22Rv1 (cell line): Measurements from ENCODE around the gene CD180.

ENCODE experiments used
- H3K27ac ChIP-seq: fragments of 450-650 bp; 2 replicates; pipeline ENCODE4 v1.5.1; 2017
- ZFX ChIP-seq: fragments of 450-650 bp; IDR thresholded peaks from 2 replicates; pipeline ENCODE4 v1.6.1; 2017; ENCODE audit warnings: antibody characterized with exemption, borderline replicate concordance
- TF ChIP-seq, protein P1 (sequence below): fragments of 450-650 bp; IDR thresholded peaks from 2 replicates; pipeline ENCODE4 v1.5.1; 2017; ENCODE audit warnings: mild to moderate bottlenecking

The CD180 gene

DNA sequence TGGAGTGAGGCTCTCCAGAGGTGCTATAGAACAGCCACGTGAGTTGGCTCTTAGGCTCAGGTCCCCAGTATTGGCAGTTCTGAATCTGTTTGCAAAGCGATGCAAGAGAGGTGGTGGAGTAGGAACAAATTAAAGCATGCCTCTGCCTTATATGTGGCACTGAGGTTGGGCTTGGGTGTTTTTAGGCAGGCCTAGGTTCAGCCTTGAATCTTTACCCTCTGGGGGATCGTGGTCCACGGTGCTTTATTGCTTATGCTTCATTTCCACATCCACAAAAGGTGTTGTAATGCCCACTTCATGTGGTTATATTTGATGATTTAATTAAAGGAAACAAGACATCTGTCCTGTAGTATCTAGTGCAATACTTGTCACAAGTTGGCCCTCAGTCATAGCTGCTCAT lies 56.2 kb downstream of the CD180 start:
- TF ChIP-seq ZFX = no peak
- TF ChIP-seq, protein P1, sequence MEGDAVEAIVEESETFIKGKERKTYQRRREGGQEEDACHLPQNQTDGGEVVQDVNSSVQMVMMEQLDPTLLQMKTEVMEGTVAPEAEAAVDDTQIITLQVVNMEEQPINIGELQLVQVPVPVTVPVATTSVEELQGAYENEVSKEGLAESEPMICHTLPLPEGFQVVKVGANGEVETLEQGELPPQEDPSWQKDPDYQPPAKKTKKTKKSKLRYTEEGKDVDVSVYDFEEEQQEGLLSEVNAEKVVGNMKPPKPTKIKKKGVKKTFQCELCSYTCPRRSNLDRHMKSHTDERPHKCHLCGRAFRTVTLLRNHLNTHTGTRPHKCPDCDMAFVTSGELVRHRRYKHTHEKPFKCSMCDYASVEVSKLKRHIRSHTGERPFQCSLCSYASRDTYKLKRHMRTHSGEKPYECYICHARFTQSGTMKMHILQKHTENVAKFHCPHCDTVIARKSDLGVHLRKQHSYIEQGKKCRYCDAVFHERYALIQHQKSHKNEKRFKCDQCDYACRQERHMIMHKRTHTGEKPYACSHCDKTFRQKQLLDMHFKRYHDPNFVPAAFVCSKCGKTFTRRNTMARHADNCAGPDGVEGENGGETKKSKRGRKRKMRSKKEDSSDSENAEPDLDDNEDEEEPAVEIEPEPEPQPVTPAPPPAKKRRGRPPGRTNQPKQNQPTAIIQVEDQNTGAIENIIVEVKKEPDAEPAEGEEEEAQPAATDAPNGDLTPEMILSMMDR = no peak
- H3K27ac ChIP-seq = no peak overlapping the region

DNA sequence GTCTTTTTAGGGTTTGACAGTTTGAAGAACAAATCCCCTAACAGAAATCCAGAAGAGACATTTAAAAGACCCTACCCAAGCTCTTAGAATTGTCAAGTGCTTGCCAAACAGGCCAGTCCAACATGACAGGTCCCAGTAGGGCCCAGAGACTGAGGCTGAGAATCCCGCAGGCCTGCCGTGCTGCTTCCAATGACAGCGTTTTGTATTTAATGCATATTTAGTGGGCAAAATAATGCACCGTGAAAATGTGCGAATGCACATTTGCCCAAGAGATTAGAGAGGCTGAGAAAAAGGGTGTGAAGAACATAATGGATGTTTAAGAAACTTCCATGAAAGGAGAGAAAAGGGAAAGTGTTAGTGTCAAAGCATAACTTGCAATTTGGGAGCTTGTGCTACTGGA lies 57.6 kb downstream of the CD180 start:
- H3K27ac ChIP-seq = no peak overlapping the region
- TF ChIP-seq ZFX = no peak
- TF ChIP-seq, protein P1 = no peak

DNA sequence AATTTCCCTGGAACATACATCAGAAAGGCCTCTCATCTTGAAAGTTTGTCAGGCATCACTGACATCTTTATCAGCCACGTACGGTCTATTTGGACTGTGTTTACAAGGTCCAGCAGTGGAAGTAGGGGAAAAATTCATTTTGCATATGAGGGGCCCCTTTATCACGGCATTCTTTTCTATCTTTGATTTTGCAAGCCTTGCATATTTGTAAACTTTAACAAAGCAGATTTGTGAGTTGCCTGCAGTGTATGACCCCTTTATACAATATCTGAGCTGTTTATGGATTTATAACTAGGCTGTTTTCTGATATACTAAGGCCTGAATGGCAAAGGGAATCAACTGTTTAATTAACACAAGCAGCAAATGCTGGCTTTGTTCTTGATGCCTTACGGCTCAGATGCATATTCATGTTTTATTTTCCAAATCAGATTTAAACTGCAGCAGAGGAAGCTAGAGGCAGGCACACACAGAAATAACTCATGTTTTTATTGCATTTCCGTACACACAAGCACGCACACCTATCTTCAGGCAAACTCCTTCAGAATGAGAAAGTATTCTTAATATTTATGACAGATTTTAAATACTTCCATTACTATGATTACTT lies 61.1 kb downstream of the CD180 start:
- H3K27ac ChIP-seq = no peak overlapping the region
- no peak for TF ChIP-seq ZFX

DNA sequence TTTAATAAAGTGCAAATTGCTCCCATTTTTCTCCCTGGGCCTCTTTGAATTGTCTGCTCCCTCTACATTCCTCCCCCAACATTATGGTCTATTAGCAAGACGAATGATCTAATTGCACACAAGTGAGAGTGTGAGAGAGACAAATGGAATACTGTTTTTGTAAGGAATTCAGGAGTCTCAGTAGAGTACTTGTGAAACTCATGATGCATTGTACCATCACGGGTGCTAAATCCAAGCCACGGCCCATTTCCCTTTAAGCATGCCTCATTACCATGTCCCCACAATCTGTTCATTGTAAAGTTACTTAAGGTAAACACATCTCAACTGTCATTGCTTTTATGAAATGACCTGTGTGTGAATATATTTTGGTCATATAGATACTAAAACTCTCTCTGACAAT lies 62.8 kb downstream of the CD180 start:
- no peak for TF ChIP-seq ZFX
- TF ChIP-seq, protein P1 = no peak
- no peak overlapping the region for H3K27ac ChIP-seq

DNA sequence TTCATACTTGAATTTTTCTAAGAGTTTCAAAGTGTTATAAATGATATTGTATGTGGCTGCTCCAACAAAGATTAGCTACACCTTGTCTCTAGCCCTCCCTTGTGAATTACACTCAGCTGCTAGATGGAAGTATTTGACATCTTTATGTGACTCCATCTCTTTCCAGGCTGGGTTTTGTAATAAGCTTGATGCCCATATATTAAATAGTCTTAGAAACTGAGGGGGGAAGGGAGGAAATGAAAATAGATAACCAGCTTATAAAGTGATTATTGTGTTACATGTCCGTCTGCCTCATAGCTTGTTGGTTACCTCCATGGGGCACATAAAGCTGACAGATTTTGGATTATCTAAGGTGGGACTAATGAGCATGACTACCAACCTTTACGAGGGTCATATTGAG lies 63.4 kb downstream of the CD180 start:
- no peak overlapping the region for H3K27ac ChIP-seq

DNA sequence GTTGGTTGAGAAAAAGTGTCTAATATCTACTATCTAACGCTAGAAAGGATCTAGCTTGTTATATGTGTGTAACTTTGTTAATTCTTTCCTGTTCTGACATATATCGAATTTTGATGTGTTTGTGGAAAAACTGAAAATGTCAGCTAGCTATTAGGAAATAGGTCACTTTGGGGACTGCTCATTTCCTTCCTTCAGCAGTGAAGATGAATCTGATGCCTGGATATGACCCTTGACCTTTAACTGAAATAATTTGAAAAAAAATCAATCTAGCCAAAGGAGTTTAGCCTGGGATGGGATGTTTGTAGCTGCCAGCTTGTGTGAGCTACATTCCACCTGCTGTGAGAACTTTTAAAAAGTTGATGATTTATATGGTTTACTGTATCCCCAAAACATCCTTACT lies 66.8 kb downstream of the CD180 start:
- TF ChIP-seq, protein P1 = no peak
- TF ChIP-seq ZFX = no peak
- H3K27ac ChIP-seq = no peak overlapping the region

More for the DNA sequence above, 63.4 kb downstream of the CD180 start:
- TF ChIP-seq, protein P1 = no peak
- TF ChIP-seq ZFX = no peak
